Measurements from ENCODE around the gene MRPS6.

GRCh38 chr21:34112316-34113033 is 39.1 kb downstream of the MRPS6 start:
- no peak for TF ChIP-seq SIN3A (IDR thresholded peaks at IDR 0.05; ENCODE audit: borderline replicate concordance, insufficient read depth, low read length)
- TF ChIP-seq POLR2AphosphoS5 (IDR thresholded peaks at IDR 0.05; ENCODE audit: low read depth, low read length) = no peak
- no peak for TF ChIP-seq REST (IDR thresholded peaks at IDR 0.05; ENCODE audit: insufficient read depth in 1 of 2, low read depth in 2 of 2, low read length in 2 of 2)
- no peak for TF ChIP-seq TAF1 (IDR thresholded peaks at IDR 0.05; ENCODE audit: borderline replicate concordance, insufficient read depth, low read length)

All from PFSK-1 (cell line).